ENCODE data around the gene P2RX7.

DNA sequence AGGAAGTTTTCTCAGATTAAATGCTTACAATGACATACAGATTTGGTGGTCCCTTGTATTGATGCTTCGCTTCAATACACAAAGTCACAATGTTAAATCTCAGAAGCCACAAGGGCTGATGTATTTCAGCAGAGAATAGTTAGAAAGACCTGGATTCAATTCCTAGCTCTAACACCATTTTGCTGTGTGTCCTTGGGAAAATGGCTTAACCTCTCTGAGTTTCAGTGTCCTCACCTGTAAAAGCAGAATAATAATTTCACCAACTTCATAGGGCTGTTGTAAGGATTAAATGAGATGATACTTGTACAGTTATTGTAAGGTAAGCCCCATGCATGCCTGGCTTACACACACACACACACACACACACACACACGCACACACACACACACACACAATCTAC is 30.3 kb downstream of the P2RX7 start:
- TF ChIP-seq, protein P1, sequence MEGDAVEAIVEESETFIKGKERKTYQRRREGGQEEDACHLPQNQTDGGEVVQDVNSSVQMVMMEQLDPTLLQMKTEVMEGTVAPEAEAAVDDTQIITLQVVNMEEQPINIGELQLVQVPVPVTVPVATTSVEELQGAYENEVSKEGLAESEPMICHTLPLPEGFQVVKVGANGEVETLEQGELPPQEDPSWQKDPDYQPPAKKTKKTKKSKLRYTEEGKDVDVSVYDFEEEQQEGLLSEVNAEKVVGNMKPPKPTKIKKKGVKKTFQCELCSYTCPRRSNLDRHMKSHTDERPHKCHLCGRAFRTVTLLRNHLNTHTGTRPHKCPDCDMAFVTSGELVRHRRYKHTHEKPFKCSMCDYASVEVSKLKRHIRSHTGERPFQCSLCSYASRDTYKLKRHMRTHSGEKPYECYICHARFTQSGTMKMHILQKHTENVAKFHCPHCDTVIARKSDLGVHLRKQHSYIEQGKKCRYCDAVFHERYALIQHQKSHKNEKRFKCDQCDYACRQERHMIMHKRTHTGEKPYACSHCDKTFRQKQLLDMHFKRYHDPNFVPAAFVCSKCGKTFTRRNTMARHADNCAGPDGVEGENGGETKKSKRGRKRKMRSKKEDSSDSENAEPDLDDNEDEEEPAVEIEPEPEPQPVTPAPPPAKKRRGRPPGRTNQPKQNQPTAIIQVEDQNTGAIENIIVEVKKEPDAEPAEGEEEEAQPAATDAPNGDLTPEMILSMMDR (IDR thresholded peaks at IDR 0.05): no peak
- TF ChIP-seq POLR2A (IDR thresholded peaks at IDR 0.05): no peak
